Keratinocyte (primary cell): Measurements from ENCODE around the gene DMRT3. TPM values are rescaled to one million over a fixed set of nuclear protein-coding genes. Genes with fewer than 3 reads are reported as not detected.

Experiments used
- DNase-seq: peaks from one replicate; pipeline ENCODE4 v3.0.0-alpha.2; 2011; ENCODE audit warnings: low read depth, missing footprints, low spot score
- FAIRE-seq: peaks from 2 replicates; lab custom pipeline; 2011; peaks lifted over from hg19 to GRCh38; lab: Jason Lieb, UNC
- H2AFZ ChIP-seq: 2 replicates; pipeline ENCODE4 v1.6.0; 2012; ENCODE audit warnings: low read length, control low read depth, inconsistent platforms; ENCODE audit not compliant: control insufficient read depth
- H3K27ac ChIP-seq: 2 replicates; pipeline ENCODE4 v1.5.1; 2011; ENCODE audit warnings: low read length; ENCODE audit not compliant: control insufficient read depth, insufficient read depth
- H3K27me3 ChIP-seq: 3 replicates; pipeline ENCODE4 v1.6.0; 2011; ENCODE audit warnings: low read length; ENCODE audit not compliant: control insufficient read depth, insufficient read depth; ENCODE audit errors: extremely low read depth
- H3K36me3 ChIP-seq, 2 experiments: 2 replicates in 1 of 2; 3 replicates in 1 of 2; pipeline ENCODE4 v1.5.1; 2011; ENCODE audit warnings: low read length in 2 of 2, mild to moderate bottlenecking in 1 of 2; ENCODE audit not compliant: control insufficient read depth in 2 of 2, insufficient read depth in 2 of 2; ENCODE audit errors: extremely low read depth in 1 of 2
- H3K4me1 ChIP-seq: 3 replicates; pipeline ENCODE4 v1.5.1; 2011; ENCODE audit warnings: low read length; ENCODE audit not compliant: control insufficient read depth, insufficient read depth; ENCODE audit errors: extremely low read depth
- H3K4me2 ChIP-seq: 3 replicates; pipeline ENCODE4 v1.6.0; 2011; ENCODE audit warnings: low read depth, low read length; ENCODE audit not compliant: control insufficient read depth, insufficient read depth; ENCODE audit errors: extremely low read depth
- H3K4me3 ChIP-seq, 3 experiments: fragments of 200-600 bp in 1 of 3; sonication (generic) in 1 of 3; 2 replicates in 2 of 3; 3 replicates in 1 of 3; pipeline ENCODE4 v1.5.1; 2011 to 2016; ENCODE audit warnings: low read length in 3 of 3, mild to moderate bottlenecking in 3 of 3, control low read depth in 2 of 3, inconsistent platforms in 1 of 3, low read depth in 1 of 3, mixed read lengths in 1 of 3, mixed run types in 1 of 3, moderate library complexity in 1 of 3; ENCODE audit not compliant: control insufficient read depth in 2 of 3, insufficient read depth in 2 of 3; ENCODE audit errors: extremely low read depth in 1 of 3
- H3K79me2 ChIP-seq: 2 replicates; pipeline ENCODE4 v1.6.0; 2012; ENCODE audit warnings: low read length; ENCODE audit not compliant: control insufficient read depth, insufficient read depth
- H3K9ac ChIP-seq: 3 replicates; pipeline ENCODE4 v1.6.0; 2011; ENCODE audit warnings: low read length; ENCODE audit not compliant: control insufficient read depth, insufficient read depth; ENCODE audit errors: extremely low read depth
- H3K9me1 ChIP-seq: 3 replicates; pipeline ENCODE4 v1.6.0; 2011; ENCODE audit warnings: low read length; ENCODE audit not compliant: control insufficient read depth, insufficient read depth; ENCODE audit errors: extremely low read depth
- H3K9me3 ChIP-seq: 2 replicates; pipeline ENCODE4 v1.5.1; 2012; ENCODE audit warnings: low read depth, low read length; ENCODE audit not compliant: control insufficient read depth
- H4K20me1 ChIP-seq: 3 replicates; pipeline ENCODE4 v1.6.0; 2011; ENCODE audit warnings: low read length; ENCODE audit not compliant: control insufficient read depth, insufficient read depth; ENCODE audit errors: extremely low read depth
- EZH2 ChIP-seq: IDR thresholded peaks from one replicate; pipeline ENCODE4 v1.6.1; 2012; ENCODE audit warnings: inconsistent platforms, mild to moderate bottlenecking, low read length, moderate library complexity
- dilution Hi-C: fragments of 300-500 bp; cut with MboI; formaldehyde crosslinking; loops from one replicate; pipeline ENCODE4 v1.7.0; 2020; ENCODE audit warnings: low sequenced_read_pairs; ENCODE audit not compliant: extremely low pct_ligation_motif_present
- polyA plus RNA-seq, 5 experiments: library from polyadenylated mRNA; depleted of rRNA in 3 of 5; stranded (reverse) in 3 of 5; stranded (forward) in 1 of 5; unstranded in 1 of 5; fragments of >200 nt; gene quantifications; 1 replicate in 1 of 5; 2 replicates in 3 of 5; 3 replicates in 1 of 5; pipeline versions ENCODE4 v1.2.1 to v1.2.3, GENCODE V29; 2011 to 2012; ENCODE audit warnings: missing spikeins in 2 of 5, low read depth in 1 of 5, low replicate concordance in 1 of 5
- TF ChIP-seq, protein P1 (sequence below), 3 experiments: IDR thresholded peaks in 1 of 3; conservative IDR thresholded peaks in 1 of 3; optimal IDR thresholded peaks in 1 of 3; 2 replicates in 2 of 3; 3 replicates in 1 of 3; pipeline versions ENCODE3 to v1.5.1; 2011; ENCODE audit warnings: low read length in 3 of 3, mild to moderate bottlenecking in 3 of 3, moderate library complexity in 2 of 3, control low read depth in 1 of 3, inconsistent platforms in 1 of 3; ENCODE audit not compliant: insufficient read depth in 2 of 3; ENCODE audit errors: extremely low read depth in 1 of 3

The DMRT3 gene
- polyA plus RNA-seq, 1 donor (not counting 4 experiments of a cell fraction or from before 2014, with no cell fraction given) = not detected

- H3K9me1 ChIP-seq = no peaks in the 10 kb centered on the region
- H3K4me1 ChIP-seq = no peaks in the 10 kb centered on the region
- no peak overlapping the region for H2AFZ ChIP-seq
- H3K79me2 ChIP-seq = no peaks in the 10 kb centered on the region
- no peak overlapping the region for H3K4me3 ChIP-seq
- no peak overlapping the region for H3K27ac ChIP-seq
- dilution Hi-C loops = no loop called here
- no peaks in the 10 kb centered on the region for H3K9me3 ChIP-seq
- H3K9ac ChIP-seq = no peak overlapping the region
- H4K20me1 ChIP-seq = no peaks in the 10 kb centered on the region
- H3K36me3 ChIP-seq = no peaks in the 10 kb centered on the region
- no peak overlapping the region for H3K4me2 ChIP-seq
- FAIRE-seq = no peak
- peaks cover 65% of the 10 kb centered on the region for H3K27me3 ChIP-seq
- TF ChIP-seq EZH2 = peak; percentile 12
- TF ChIP-seq, protein P1, sequence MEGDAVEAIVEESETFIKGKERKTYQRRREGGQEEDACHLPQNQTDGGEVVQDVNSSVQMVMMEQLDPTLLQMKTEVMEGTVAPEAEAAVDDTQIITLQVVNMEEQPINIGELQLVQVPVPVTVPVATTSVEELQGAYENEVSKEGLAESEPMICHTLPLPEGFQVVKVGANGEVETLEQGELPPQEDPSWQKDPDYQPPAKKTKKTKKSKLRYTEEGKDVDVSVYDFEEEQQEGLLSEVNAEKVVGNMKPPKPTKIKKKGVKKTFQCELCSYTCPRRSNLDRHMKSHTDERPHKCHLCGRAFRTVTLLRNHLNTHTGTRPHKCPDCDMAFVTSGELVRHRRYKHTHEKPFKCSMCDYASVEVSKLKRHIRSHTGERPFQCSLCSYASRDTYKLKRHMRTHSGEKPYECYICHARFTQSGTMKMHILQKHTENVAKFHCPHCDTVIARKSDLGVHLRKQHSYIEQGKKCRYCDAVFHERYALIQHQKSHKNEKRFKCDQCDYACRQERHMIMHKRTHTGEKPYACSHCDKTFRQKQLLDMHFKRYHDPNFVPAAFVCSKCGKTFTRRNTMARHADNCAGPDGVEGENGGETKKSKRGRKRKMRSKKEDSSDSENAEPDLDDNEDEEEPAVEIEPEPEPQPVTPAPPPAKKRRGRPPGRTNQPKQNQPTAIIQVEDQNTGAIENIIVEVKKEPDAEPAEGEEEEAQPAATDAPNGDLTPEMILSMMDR (optimal IDR thresholded peaks at IDR 0.05 in 1 of 3, IDR thresholded peaks at IDR 0.05 in 1 of 3, conservative IDR thresholded peaks at IDR 0.05 in 1 of 3; ENCODE audit: extremely low read depth in 1 of 3, insufficient read depth in 2 of 3, low read length in 3 of 3) = no peak
- DNase-seq = no peak
Observed at GRCh38 chr9:965497-965896, 11.0 kb upstream of the DMRT3 start.

GRCh38 chr9:966870-967269, 9.6 kb upstream of the DMRT3 start:
- FAIRE-seq = no peak
- dilution Hi-C loops = no loop called here

More at GRCh38 chr9:966870-967269, 9.6 kb upstream of the DMRT3 start:
- no peaks in the 10 kb centered on the region for H3K9me3 ChIP-seq
- H2AFZ ChIP-seq = no peak overlapping the region
- H3K4me2 ChIP-seq = no peak overlapping the region
- H3K4me1 ChIP-seq = no peaks in the 10 kb centered on the region
- H3K27ac ChIP-seq = no peak overlapping the region
- no peaks in the 10 kb centered on the region for H3K79me2 ChIP-seq
- H3K4me3 ChIP-seq = no peak overlapping the region
- TF ChIP-seq, protein P1 (optimal IDR thresholded peaks at IDR 0.05 in 1 of 3, IDR thresholded peaks at IDR 0.05 in 1 of 3, conservative IDR thresholded peaks at IDR 0.05 in 1 of 3; ENCODE audit: extremely low read depth in 1 of 3, insufficient read depth in 2 of 3, low read length in 3 of 3) = no peak
- no peak for TF ChIP-seq EZH2
- DNase-seq = no peak
- no peak overlapping the region for H3K9ac ChIP-seq
- H3K27me3 ChIP-seq = peaks cover 78% of the 10 kb centered on the region
- H3K9me1 ChIP-seq = no peaks in the 10 kb centered on the region
- H4K20me1 ChIP-seq = no peaks in the 10 kb centered on the region
- no peaks in the 10 kb centered on the region for H3K36me3 ChIP-seq
